ENCODE measurements around the gene KRTAP3-2.
"Not testable (repeated sequence)": the region's sequence is repeated elsewhere in the genome, so short reads cannot be mapped to it uniquely, and the experiment has no call there.

KRTAP3-2 gene

GRCh38 chr17:40999563-40999962 lies at the start of gene KRTAP3-2:
TSS of gene KRTAP3-2 (minus strand) at chr17:40999906. CDS start at chr17:40999853, 53 bp downstream.
- DNase-seq (ENCODE audit: low read depth) = not testable (repeated sequence)

GRCh38 chr17:41049110-41049509 lies 49.4 kb upstream of the KRTAP3-2 start:
- DNase-seq (ENCODE audit: low read depth) = no peak

- DNase-seq (ENCODE audit: low read depth) = no peak
Observed at GRCh38 chr17:41048441-41048840, 48.7 kb upstream of the KRTAP3-2 start.

- DNase-seq (ENCODE audit: low read depth) = not testable (repeated sequence)
Observed at GRCh38 chr17:41046735-41047465, 47.2 kb upstream of the KRTAP3-2 start, which contains the start of gene KRTAP2-1. TSS of gene KRTAP2-1 (minus strand) at chr17:41047316. CDS start at chr17:41047267, 49 bp downstream.

GRCh38 chr17:41042953-41043352 lies 43.2 kb upstream of the KRTAP3-2 start:
- DNase-seq (ENCODE audit: low read depth) = no peak

- not testable (repeated sequence) for DNase-seq (ENCODE audit: low read depth)
Observed at GRCh38 chr17:41040783-41041571, 41.3 kb upstream of the KRTAP3-2 start, which contains the start of gene KRTAP1-1. TSS of gene KRTAP1-1 (minus strand) at chr17:41041450. CDS start at chr17:41041397, 53 bp downstream.

- DNase-seq (ENCODE audit: low read depth) = no peak
Observed at GRCh38 chr17:41037853-41038350, 38.2 kb upstream of the KRTAP3-2 start.

- DNase-seq (ENCODE audit: low read depth) = not testable (repeated sequence)
Observed at GRCh38 chr17:41034346-41034935, 34.7 kb upstream of the KRTAP3-2 start, which contains the start of gene KRTAP1-3. TSS of gene KRTAP1-3 (minus strand) at chr17:41034874. CDS start at chr17:41034821, 53 bp downstream.

GRCh38 chr17:41029633-41030245 lies 30.0 kb upstream of the KRTAP3-2 start, which contains the start of gene KRTAP1-4:
TSS of gene KRTAP1-4 (minus strand) at chr17:41030195. CDS start at chr17:41030078, 117 bp downstream.
- no peak for DNase-seq (ENCODE audit: low read depth)

- no peak for DNase-seq (ENCODE audit: low read depth)
Observed at GRCh38 chr17:41026715-41027471, 27.2 kb upstream of the KRTAP3-2 start, which contains the start of gene KRTAP1-5. TSS of gene KRTAP1-5 (minus strand) at chr17:41027208. CDS start at chr17:41027155, 53 bp downstream.

- no peak for DNase-seq (ENCODE audit: low read depth)
Observed at GRCh38 chr17:41024697-41025096, 25.0 kb upstream of the KRTAP3-2 start.

- no peak for DNase-seq (ENCODE audit: low read depth)
Observed at GRCh38 chr17:41020336-41020735, 20.6 kb upstream of the KRTAP3-2 start.

GRCh38 chr17:41019415-41019814 lies 19.7 kb upstream of the KRTAP3-2 start:
- DNase-seq (ENCODE audit: low read depth) = no peak

- no peak for DNase-seq (ENCODE audit: low read depth)
Observed at GRCh38 chr17:41018541-41018940, 18.8 kb upstream of the KRTAP3-2 start.

GRCh38 chr17:41016578-41017215 lies 17.0 kb upstream of the KRTAP3-2 start:
- no peak for DNase-seq (ENCODE audit: low read depth)

- no peak for DNase-seq (ENCODE audit: low read depth)
Observed at GRCh38 chr17:41015454-41015853, 15.7 kb upstream of the KRTAP3-2 start.

- DNase-seq (ENCODE audit: low read depth) = no peak
Observed at GRCh38 chr17:41013606-41014005, 13.9 kb upstream of the KRTAP3-2 start.

- no peak for DNase-seq (ENCODE audit: low read depth)
Observed at GRCh38 chr17:41013181-41013580, 13.5 kb upstream of the KRTAP3-2 start.

- no peak for DNase-seq (ENCODE audit: low read depth)
Observed at GRCh38 chr17:41012326-41013120, 12.8 kb upstream of the KRTAP3-2 start.
